ENCODE measurements around the gene SERPINA3.

DNA sequence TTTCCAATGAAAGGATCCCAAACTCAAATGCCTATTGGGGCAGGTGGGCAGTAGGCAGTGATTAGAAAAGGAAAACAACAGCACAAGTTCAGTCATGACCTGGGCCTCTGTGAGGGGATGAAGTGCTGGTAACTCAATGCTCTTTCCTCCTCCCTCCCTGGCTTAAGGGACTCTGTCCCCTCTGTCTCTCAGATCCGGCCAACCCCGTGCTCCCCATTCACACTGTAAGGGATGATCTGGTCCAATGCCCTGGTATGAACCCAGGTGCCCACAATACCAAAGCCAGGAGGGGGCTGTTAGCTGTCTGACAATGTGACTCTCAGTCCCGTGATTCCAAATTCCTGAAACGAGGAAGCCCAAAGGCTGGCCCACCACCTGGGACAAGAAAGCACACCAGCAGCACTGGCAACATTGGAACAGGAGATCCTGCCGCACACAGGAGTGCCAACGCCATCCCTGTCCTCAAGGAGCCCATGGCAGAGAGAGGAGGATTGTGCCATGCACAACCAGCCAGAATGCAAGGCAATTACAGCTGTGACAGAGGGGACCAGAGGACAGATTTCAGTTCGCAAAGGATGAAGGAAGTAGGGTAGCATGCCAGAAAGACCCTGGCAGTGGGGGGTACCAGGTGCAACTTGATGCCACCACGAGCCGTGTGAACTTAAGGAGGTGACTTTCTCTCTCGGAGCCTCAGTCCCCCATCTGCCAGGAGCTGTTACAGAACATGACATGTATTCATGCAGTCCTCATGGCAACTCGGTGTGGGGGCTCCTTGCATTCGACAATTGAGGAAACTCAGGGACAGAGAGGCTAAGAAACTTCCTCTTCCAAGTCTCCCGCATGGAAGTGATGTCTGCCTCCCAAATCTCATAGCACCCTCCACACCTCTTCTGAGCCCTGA is 37.6 kb downstream of the SERPINA3 start:
- no peak for TF ChIP-seq CTCF (conservative IDR thresholded peaks at IDR 0.05; ENCODE audit: low read length)
- no peak for TF ChIP-seq EZH2phosphoT487 (IDR thresholded peaks at IDR 0.05; ENCODE audit: borderline replicate concordance)
